ENCODE measurements around the gene EDN1.
"Not testable (repeated sequence)": the region's sequence is repeated elsewhere in the genome, so short reads cannot be mapped to it uniquely, and the experiment has no call there.

The EDN1 gene

GRCh38 chr6:12328701-12329100 is 38.5 kb downstream of the EDN1 start:
- DNase-seq, result no peak

DNA sequence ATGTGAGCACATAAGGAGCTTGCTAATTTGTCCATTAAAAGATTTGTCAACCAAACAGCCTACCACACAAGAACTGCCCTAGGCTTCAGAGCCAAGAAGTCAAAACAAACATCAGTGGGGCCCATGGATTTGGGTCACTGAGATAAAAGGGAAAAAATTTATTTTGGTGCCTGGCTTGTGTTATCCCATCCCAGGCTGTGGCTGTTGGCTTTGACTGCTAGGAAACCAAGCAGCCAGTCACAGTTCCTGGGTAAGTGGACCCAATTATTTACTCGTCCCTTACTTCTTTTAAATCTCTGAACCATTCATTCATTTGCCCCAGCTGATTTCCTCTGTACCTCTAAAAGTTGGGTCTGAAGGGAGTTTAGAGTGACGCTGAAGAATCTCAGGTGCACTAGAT is 41.3 kb downstream of the EDN1 start:
- no peak for DNase-seq

- no peak for DNase-seq
Observed at GRCh38 chr6:12331951-12332749, 42.0 kb downstream of the EDN1 start.

DNA sequence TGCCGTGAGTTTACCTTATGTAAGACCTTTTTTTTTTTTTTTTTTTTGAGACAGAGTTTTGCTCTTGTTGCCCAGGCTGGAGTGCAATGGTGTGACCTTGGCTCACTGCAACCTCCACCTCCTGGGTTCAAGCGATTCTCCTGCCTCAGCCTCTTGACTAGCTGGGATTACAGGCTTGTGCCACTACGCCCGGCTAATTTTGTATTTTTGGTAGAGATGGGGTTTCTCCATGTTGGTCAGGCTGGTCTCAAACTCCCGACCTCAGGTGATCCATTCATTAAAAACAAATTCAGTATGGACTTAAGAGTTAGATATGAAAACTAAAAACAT is 42.6 kb downstream of the EDN1 start:
- DNase-seq, result not testable (repeated sequence)

GRCh38 chr6:12333128-12333527 is 43.0 kb downstream of the EDN1 start:
- no peak for DNase-seq

- DNase-seq, result no peak
Observed at GRCh38 chr6:12334526-12335130, 44.5 kb downstream of the EDN1 start.

GRCh38 chr6:12335131-12335527 is 45.0 kb downstream of the EDN1 start:
- DNase-seq, result no peak

DNA sequence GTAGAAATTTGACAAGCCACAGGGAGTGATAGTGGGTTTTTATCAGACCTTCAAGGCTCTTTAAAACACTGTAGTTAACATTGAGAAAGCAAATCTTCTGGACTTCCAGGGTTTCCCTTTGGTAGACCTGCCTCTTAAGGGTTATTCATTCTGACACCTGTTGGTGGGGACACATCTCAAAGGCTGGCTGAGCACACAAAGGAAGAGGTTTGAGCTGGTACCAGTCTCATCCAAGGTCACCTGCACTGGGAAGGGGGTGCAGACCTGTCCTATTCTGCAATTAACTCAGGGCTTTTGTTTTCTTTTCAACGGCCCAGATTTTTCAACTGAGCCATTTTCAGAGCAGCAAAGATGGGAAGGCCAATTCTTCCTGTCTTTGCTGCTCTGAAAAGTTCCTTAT is 45.6 kb downstream of the EDN1 start:
- DNase-seq, result no peak

DNA sequence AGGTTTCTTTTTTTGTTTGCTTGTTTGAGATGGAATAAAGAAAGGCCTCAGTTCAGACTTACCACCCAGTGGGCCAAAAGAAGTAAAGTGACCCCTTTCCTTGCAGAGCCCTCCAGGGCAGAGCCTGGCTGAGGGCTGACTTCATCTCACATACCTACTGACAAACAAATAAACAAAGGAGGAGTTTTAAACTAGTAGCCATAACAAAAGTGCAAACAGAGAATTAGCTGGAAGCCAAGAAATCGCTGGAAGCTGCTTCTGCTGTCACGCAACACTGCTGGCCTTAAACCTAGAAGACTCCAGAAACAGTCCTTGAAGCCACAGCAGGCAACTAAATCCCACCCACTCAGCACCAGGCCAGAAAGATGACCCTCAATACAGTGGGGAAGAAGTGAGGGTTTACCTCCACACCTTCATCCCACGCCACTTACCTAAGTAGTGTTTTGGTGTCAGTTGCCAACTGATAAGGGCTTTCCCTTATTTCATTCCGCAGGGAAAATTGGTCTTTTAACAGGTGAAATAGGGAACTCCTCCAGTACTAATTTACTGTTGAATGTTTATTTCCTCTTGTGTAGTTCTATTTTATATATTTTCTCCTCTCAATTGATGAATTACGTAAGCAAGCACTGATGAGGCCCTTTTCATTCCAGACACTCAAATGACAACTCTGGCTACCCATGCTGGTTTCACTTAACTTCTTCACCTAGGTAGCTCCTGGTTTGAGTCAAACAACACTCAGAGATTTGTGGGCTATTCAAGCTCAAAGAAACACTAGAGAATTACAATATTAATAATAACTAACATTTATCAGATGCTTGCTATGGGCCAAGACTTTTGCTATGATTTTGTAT is 46.2 kb downstream of the EDN1 start:
- no peak for DNase-seq

GRCh38 chr6:12339022-12339421 is 48.9 kb downstream of the EDN1 start:
- no peak for DNase-seq

- DNase-seq, result no peak
Observed at GRCh38 chr6:12339808-12340487, 49.8 kb downstream of the EDN1 start.

DNA sequence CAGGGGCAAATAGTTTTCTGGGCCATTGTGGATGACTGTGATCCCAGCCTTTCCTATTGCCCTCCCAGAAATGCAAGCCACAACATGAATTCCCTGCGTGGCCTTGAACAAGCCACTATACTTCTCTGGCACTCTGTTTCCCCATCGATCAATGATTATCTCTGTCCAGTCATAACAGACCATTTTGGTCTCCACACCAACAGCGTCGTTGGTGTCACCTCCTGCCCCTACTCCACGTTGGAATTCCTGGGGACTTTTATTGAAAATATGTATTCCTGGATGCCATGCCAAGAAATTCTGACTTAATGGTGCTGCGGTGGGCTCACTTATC is 50.3 kb downstream of the EDN1 start:
- no peak for DNase-seq

- no peak for DNase-seq
Observed at GRCh38 chr6:12342664-12343063, 52.5 kb downstream of the EDN1 start.

GRCh38 chr6:12343122-12343439 is 52.9 kb downstream of the EDN1 start:
- no peak for DNase-seq

DNA sequence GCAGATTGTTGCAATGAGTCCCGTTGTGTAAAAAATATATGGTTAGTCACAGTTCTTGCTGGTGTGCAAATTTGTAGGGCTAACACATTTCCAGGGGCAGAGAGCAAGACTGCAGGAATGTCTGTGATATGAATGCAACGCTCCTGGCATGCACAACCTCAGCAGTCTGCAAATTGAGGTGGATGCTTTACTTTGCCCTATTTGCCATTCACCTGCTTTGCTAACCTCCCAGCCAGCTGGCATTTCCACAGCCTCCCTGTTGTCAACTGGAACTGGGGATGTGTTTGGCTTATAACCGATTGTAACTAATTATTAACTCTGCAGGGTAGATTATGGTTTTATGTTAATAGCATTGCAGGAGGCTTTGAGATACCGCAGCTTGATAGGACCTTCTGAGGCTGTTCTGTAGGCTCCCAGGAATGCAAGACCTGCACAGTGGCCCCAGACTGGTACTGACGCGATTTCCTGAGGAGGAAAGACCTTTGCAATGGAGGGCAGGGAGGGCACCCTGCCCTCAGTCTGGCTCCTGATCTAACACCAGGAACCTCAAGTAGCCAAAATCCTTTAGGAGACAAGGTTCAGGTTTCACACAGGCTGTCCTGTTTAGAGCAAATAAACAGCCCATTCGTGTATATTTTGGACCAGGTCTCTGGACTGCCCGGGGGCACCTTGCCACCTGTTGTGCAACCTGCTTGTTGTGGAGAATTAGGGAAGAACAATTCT is 53.4 kb downstream of the EDN1 start:
- DNase-seq, result peak; percentile 36

DNA sequence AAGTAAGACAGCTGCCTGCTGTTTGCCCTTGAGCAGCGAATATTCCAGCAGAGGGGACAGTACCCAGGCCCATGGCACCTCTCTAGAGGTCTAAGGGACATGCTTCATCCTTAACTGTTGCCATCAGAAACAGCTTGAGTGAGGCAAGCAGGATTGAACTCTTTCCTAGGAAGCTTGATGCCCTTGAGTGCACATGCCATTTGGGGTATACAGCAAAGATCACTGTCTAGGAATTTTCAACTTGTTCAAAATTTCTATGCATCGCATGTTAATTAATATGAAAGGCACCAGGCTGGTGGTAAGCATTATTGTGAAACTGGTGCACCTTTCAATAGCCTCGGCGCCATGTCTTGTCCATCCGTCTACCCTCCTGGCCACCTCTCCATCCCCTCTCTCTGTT is 54.1 kb downstream of the EDN1 start:
- DNase-seq, result no peak

DNA sequence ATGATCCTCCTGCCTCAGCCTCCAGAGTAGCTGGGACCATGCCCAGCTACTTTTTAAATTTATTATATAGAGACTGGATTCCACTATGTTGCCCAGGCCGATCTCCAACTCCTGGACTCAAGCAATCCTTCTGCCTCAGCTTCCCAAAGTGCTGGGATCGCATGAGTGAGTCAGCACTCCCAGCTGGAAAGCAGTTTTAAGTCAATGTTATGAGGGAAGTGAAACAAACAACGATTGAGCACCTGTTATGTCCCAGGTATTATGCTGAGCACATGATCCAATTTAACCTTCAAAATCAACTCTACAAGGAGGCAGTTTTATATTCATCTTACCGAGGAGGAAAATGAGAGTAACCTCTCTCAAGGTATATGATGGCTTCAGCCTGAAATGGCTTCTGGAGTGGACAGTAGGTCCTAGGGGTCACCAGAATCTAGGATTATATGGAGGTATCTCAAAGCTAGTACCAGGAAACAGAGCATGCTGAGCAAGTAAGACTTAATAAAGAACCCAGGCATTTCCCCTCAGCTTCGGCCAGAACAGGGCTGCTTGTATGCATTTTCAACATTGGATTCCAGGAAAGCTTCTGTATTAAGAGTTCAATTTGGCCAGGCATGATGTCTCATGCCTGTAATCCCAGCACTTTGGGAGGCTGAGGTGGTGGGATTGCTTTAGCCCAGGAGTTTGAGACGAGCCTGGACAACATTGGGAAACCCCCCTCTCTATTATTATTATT is 55.0 kb downstream of the EDN1 start:
- DNase-seq, result no peak

DNA sequence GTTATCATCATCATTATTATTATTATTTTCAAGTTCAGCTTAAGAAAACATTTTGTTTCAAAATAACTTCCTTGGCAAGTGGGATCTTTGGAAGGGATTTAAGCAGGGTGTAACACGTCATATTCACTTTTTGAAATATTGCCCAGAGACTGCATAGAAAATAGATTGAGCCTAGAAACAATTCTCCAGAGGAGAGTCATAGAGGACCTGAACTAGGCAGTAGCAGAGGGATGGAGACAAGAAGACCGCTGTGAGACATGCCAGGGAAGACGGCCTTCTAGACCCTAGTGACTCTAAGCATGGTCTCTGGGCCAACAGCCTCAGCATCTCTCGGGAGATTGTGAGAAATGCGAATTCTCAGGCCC is 55.5 kb downstream of the EDN1 start:
- no peak for DNase-seq
